ENCODE results near the gene RHOB. TPM values are rescaled to one million over a fixed set of nuclear protein-coding genes. Genes with fewer than 3 reads are reported as not detected.

Gene RHOB
- total and polyA plus RNA-seq, 2 of the 13 experiments (the other 11 are each of a cell fraction or from before 2014, with no cell fraction given) = 192 to 268 TPM

- TF ChIP-seq ATF7 (IDR thresholded peaks at IDR 0.05) = no peak
- no peak for TF ChIP-seq ATF7 (CRISPR knock-in tag; IDR thresholded peaks at IDR 0.05)
- peak; percentile 94; the same call in 1 of the 2 replicates for TF ChIP-seq MBD4 (IDR thresholded peaks at IDR 0.05; ENCODE audit: borderline replicate concordance, low read length)
- TF ChIP-seq ZXDC (CRISPR knock-in tag; IDR thresholded peaks at IDR 0.05) = 0 out of 2 replicates have a peak, but pooled peaks have one; percentile 41
- peak; percentile 51; the same call in 1 of the 2 replicates for TF ChIP-seq TBX3 (IDR thresholded peaks at IDR 0.05; ENCODE audit: borderline replicate concordance)
- no peak; the same call in 1 of the 2 replicates for TF ChIP-seq ZNF556 (CRISPR knock-in tag; IDR thresholded peaks at IDR 0.05; ENCODE audit: borderline replicate concordance)
- peak; percentile 51; the same call in 1 of the 2 replicates for TF ChIP-seq IKZF5 (CRISPR knock-in tag; IDR thresholded peaks at IDR 0.05)
- no peak for TF ChIP-seq CHCHD3 (CRISPR knock-in tag; IDR thresholded peaks at IDR 0.05)
- peak; percentile 24; the same call in 1 of the 2 replicates for TF ChIP-seq ARID4A (CRISPR knock-in tag; IDR thresholded peaks at IDR 0.05; ENCODE audit: borderline replicate concordance)
- TF ChIP-seq RBM22 (optimal IDR thresholded peaks at IDR 0.05; ENCODE audit: low read length) = peak; percentile 99
- TF ChIP-seq ZNF770 (CRISPR knock-in tag; IDR thresholded peaks at IDR 0.05) = 0 out of 2 replicates have a peak, but pooled peaks have one; percentile 21
- TF ChIP-seq ZNF615 (CRISPR knock-in tag; IDR thresholded peaks at IDR 0.05; ENCODE audit: borderline replicate concordance) = no peak
- no peak for TF ChIP-seq ETS1 (CRISPR knock-in tag; IDR thresholded peaks at IDR 0.05)
- TF ChIP-seq ZNF501 (CRISPR knock-in tag; IDR thresholded peaks at IDR 0.05) = peak; percentile 75
- peak; percentile 66; the same call in 1 of the 2 replicates for TF ChIP-seq ZNF205 (CRISPR knock-in tag; IDR thresholded peaks at IDR 0.05)
- no peak for TF ChIP-seq NR3C1 (CRISPR knock-in tag; IDR thresholded peaks at IDR 0.05)
- TF ChIP-seq ZNF350 (CRISPR knock-in tag; IDR thresholded peaks at IDR 0.05; ENCODE audit: borderline replicate concordance, low read depth) = peak; percentile 81; the same call in 1 of the 2 replicates
Measured at GRCh38 chr2:20450201-20450999, 3.5 kb downstream of the RHOB start (continued).
